ENCODE data around the gene ZNF566. TPM values are rescaled to one million over a fixed set of nuclear protein-coding genes. Genes with fewer than 3 reads are reported as not detected.
A peak's percentile ranks its signal among the peaks of the same experiment; 100 is the strongest.

The ZNF566 gene
- 10 to 100 TPM in 1 of 4 donors, 1 to 10 TPM in 3; 6.4 to 24.4 (median 7.4) TPM for total RNA-seq

DNA sequence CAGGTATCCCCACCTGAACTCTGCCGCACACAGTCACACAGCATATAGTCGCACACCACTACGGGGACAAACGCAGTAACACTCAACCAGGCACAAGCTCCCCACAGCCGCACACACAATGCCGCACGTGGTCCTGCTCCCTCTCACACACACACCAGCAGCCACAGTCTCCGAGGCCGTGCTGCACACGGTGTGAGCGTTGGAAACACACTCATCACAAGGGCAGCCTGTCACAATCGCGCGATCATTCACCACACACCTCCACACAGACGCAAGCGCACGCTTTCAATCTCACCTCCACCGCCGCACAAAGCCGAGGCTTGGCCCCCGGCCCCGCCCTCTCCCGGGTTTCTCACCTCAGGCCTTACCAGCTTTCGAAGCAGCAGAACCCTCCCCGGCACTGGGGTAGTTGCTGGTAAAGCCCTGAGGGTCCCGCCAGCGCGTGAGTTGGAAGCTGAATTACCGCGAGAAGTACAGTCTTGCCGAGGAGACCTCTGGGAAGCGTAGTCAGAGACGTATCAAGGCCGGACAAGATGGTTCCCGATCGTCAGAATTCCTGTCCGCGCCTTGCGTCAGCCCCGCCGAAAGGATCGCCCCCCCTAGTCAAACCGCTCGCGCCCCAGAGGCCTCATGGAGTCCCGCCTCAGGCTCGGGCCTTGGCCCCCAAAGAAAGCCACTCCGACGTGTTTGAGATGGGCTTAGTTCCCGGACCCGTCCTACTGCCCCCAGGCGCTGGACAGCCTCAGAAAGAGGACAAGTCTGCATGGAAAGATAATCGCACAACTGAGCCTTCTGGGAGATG, at the start of gene ZNF566:
TSS of gene ZNF566 (minus strand) at position 444 of the 802 bp plus-strand sequence. CDS start 13,004 bp downstream, outside the sequence.
- Histone ChIP-seq H3K36me3 (no peaks in the 10 kb centered on the region), H3K27ac (peak within 1 kb of the TSS; percentile 92), H3K9me3 (no peaks in the 10 kb centered on the region), H3K4me1 (peaks cover 15% of the 10 kb centered on the region), H3K27me3 (no peaks in the 10 kb centered on the region), H3K4me3 (peak within 1 kb of the TSS; percentile 79)
- peak in 1 of 2 donors; percentile 47 for TF ChIP-seq POLR2A (IDR thresholded peaks at IDR 0.05)
- TF ChIP-seq, protein P1, sequence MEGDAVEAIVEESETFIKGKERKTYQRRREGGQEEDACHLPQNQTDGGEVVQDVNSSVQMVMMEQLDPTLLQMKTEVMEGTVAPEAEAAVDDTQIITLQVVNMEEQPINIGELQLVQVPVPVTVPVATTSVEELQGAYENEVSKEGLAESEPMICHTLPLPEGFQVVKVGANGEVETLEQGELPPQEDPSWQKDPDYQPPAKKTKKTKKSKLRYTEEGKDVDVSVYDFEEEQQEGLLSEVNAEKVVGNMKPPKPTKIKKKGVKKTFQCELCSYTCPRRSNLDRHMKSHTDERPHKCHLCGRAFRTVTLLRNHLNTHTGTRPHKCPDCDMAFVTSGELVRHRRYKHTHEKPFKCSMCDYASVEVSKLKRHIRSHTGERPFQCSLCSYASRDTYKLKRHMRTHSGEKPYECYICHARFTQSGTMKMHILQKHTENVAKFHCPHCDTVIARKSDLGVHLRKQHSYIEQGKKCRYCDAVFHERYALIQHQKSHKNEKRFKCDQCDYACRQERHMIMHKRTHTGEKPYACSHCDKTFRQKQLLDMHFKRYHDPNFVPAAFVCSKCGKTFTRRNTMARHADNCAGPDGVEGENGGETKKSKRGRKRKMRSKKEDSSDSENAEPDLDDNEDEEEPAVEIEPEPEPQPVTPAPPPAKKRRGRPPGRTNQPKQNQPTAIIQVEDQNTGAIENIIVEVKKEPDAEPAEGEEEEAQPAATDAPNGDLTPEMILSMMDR (IDR thresholded peaks at IDR 0.05), result no peak
- TF ChIP-seq POLR2AphosphoS5 (IDR thresholded peaks at IDR 0.05), result peak in 1 of 3 donors; percentile 50
- TF ChIP-seq EP300 (IDR thresholded peaks at IDR 0.05), result no peak
- DNase-seq (ENCODE audit: low spot score in 2 of 2), result peak; percentile 92 to 95
- WGBS, result under 1% methylated on average over 27 of the region's 53 CpGs

DNA sequence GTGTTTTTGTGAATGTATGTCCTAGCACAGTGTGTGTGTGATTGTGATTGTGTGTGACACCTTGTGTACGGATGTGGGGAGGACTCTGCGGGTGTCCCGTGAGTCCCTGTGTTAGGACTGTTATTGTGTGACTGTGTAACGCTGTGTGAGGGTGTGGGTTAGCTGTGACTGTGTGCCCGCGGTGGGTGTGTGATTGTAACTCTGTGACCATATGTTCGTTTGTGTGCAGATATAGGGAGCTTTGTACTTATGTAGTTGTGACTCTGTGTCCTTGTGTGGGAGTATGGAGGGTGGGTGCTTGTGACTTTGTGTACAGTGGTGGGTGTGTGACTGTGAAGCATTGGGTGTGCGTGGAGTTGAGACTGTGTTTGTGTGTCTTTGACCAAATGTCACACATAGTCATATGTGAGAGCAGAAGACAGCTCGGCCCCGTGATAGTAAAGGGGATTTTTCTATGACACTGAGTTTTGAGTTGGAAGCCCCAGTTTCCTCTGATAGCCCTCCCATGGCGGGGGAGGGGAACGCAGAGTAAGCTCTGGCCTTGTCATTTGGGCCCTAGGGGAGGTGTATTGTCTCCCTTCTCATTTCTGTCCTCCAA, 39.7 kb upstream of the ZNF566 start:
- H3K4me1 ChIP-seq, result peaks cover 17% of the 10 kb centered on the region

DNA sequence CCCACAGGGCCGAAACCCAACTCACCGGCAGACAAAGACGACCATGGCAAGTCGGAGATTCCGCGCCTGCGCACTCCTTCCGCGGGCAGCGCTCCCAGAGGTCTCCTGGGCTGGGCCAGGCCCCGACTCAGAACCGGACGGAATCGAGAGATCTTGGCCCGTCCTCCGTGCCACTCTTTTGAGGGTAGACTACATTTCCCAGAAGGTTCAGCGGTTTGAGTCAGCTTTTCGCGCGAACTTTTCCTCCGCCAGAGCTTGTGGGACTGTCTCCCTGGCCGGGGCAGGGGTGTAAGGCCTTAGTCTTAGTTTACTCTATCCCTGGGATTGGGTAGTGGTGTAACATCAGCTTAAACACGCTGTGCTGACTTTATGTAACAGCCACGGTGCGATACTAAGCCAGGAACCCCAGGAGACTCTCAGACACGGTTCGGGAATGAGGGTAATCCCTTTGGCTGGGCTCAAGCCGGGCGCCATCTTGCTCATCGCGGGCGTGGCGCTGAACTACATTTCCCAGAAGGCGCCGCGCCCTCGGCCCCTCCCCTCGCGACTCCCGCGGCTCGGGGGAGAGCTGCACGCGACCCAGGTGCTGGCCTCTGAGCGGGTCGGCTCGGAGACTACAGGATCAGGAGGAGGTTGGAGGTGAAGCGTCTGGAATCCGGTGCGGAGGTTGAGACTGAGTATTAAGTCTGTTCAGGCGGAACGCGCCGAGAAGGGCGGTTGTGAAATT, 39.0 kb upstream of the ZNF566 start, which contains the start of gene ZNF260:
TSS of gene ZNF260 (minus strand) at position 78 of the 727 bp plus-strand sequence. CDS start 13,033 bp downstream, outside the sequence.
- peaks cover 14% of the 10 kb centered on the region for H3K36me3 ChIP-seq
- 0% methylated on average over 45 of the region's 55 CpGs for WGBS
- H3K4me1 ChIP-seq, result peaks cover 17% of the 10 kb centered on the region
- peaks cover 6% of the 10 kb centered on the region for H3K9me3 ChIP-seq
- DNase-seq (ENCODE audit: low spot score in 2 of 2), result peak; percentile 97 to 98
- H3K27ac ChIP-seq, result peak within 1 kb of the TSS; percentile 87
- no peaks in the 10 kb centered on the region for H3K27me3 ChIP-seq
- H3K4me3 ChIP-seq, result peak within 1 kb of the TSS; percentile 74
- TF ChIP-seq EP300 (IDR thresholded peaks at IDR 0.05) (no peak), POLR2A (IDR thresholded peaks at IDR 0.05) (peak in 1 of 2 donors; percentile 37), POLR2AphosphoS5 (IDR thresholded peaks at IDR 0.05) (peak in 2 of 3 donors; percentile 16 to 34)

More for the DNA sequence above, 39.7 kb upstream of the ZNF566 start:
- peaks cover 12% of the 10 kb centered on the region for H3K9me3 ChIP-seq
- TF ChIP-seq, protein P1 (IDR thresholded peaks at IDR 0.05), result no peak
- TF ChIP-seq POLR2AphosphoS5 (IDR thresholded peaks at IDR 0.05), result no peak
- TF ChIP-seq POLR2A (IDR thresholded peaks at IDR 0.05), result no peak
- no peak for TF ChIP-seq EP300 (IDR thresholded peaks at IDR 0.05)
- H3K4me3 ChIP-seq, result peak overlapping the region; percentile 74
- WGBS, result 6% methylated on average over 12 of the region's 12 CpGs
- H3K36me3 ChIP-seq, result peaks cover 8% of the 10 kb centered on the region
- peak overlapping the region; percentile 87 for H3K27ac ChIP-seq
- no peaks in the 10 kb centered on the region for H3K27me3 ChIP-seq
- DNase-seq (ENCODE audit: low spot score in 2 of 2), result no peak

DNA sequence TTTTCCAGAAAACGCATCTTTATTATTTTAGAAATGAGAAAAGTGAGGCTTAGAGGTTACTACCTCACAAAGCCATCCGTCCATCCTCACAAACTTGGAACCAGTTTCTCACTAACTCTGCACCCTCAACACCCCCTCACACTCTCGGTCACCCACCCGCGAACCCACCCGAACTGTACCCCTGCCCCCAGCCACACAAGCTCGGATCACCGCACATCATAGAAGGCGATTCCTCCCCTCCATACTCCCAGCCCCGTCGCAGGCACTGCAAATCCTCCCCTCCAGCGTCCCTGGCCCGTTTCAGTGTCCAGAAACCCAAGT, 38.5 kb upstream of the ZNF566 start:
- no peak for DNase-seq (ENCODE audit: low spot score in 2 of 2)
- H3K27ac ChIP-seq, result peak overlapping the region; percentile 87
- peaks cover 17% of the 10 kb centered on the region for H3K4me1 ChIP-seq
- WGBS, result 1% methylated on average over 13 of the region's 13 CpGs
- H3K27me3 ChIP-seq, result no peaks in the 10 kb centered on the region
- peaks cover 6% of the 10 kb centered on the region for H3K9me3 ChIP-seq
- peaks cover 19% of the 10 kb centered on the region for H3K36me3 ChIP-seq
- H3K4me3 ChIP-seq, result peak overlapping the region; percentile 74
- TF ChIP-seq POLR2A (IDR thresholded peaks at IDR 0.05) (no peak), EP300 (IDR thresholded peaks at IDR 0.05) (no peak), POLR2AphosphoS5 (IDR thresholded peaks at IDR 0.05) (no peak)
- TF ChIP-seq, protein P1 (IDR thresholded peaks at IDR 0.05), result no peak

DNA sequence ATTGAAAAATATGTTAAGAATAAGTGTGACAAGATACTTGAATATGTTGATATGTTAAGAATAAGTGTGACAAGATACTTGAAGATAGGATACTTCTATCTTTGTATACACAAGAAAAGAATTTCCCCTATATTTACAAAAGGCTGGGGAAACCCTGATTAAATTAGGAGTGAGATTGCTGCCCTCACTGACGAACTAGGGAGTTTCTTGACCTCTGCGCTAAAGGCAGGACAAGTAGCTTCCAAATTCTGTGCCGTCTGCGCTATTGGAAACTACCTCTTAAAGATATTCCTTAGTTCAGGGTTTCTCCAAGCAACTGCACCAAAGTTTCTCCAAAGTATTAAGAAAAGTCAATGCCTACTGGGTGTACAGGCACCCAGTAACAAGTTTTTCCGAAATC, 38.0 kb upstream of the ZNF566 start:
- H3K4me1 ChIP-seq, result peaks cover 17% of the 10 kb centered on the region
- TF ChIP-seq EP300 (IDR thresholded peaks at IDR 0.05), result no peak
- DNase-seq (ENCODE audit: low spot score in 2 of 2), result no peak
- no peak overlapping the region for H3K27ac ChIP-seq
- H3K27me3 ChIP-seq, result no peaks in the 10 kb centered on the region
- WGBS, result 8% methylated on average over 5 of the region's 5 CpGs
- peaks cover 21% of the 10 kb centered on the region for H3K36me3 ChIP-seq
- peaks cover 10% of the 10 kb centered on the region for H3K9me3 ChIP-seq
- H3K4me3 ChIP-seq, result peak overlapping the region; percentile 74

Data from suprapubic skin (tissue), 4 donors.